Ishikawa (cell line): ENCODE data around the gene EFCAB5.

ENCODE experiments used
- CEBPB ChIP-seq: IDR thresholded peaks from 2 replicates; pipeline ENCODE4 v1.6.1; 2012
- EGR1 ChIP-seq: IDR thresholded peaks from 2 replicates; pipeline ENCODE4 v1.6.1; 2012
- NFIC ChIP-seq: IDR thresholded peaks from 2 replicates; pipeline ENCODE4 v1.6.1; 2012
- TAF1 ChIP-seq: IDR thresholded peaks from 2 replicates; pipeline ENCODE4 v1.6.1; 2012; ENCODE audit warnings: low read depth, mild to moderate bottlenecking
- TCF12 ChIP-seq: IDR thresholded peaks from 2 replicates; pipeline ENCODE4 v1.6.1; 2012; ENCODE audit warnings: low read depth
- YY1 ChIP-seq: IDR thresholded peaks from 2 replicates; pipeline ENCODE4 v1.6.1; 2012; ENCODE audit warnings: low read depth

Gene EFCAB5

DNA sequence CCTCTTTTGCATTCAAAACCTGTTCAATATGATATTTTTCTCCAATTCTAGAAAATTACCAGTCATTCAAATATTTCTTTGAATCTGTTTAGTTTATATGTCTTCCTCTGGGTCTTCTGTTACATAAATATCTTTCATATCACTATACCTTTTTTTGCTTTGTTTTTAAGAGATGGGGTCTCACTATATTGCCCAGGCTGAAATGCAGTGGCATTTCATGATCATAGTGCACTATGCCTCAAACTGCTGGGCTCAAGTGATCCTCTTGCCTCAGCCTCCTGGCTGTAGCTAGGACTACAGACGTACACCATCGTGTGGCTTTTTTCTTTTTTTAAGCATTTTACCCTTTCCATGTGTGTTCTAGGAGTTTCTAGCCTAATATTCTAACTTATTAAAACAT, 214.0 kb downstream of the EFCAB5 start:
- TF ChIP-seq TAF1, result no peak
- no peak for TF ChIP-seq YY1
- no peak for TF ChIP-seq NFIC
- TF ChIP-seq EGR1, result no peak
- TF ChIP-seq CEBPB, result no peak
- TF ChIP-seq TCF12, result no peak
